ENCODE measurements around the gene RAC2. TPM values are rescaled to one million over a fixed set of nuclear protein-coding genes. Genes with fewer than 3 reads are reported as not detected.

The RAC2 gene
- total and polyA plus RNA-seq, 9 of the 15 experiments (the other 6 are each of a cell fraction or from before 2014, with no cell fraction given), result 22.7 to 103 (median 43.3) TPM

- Histone ChIP-seq H4K20me1 (replicated peaks; ENCODE audit: control insufficient read depth, insufficient read depth, low read length) (no peaks in the 10 kb centered on the region), H3K9ac (ENCODE audit: insufficient read depth in 1 of 2, low read depth in 2 of 2, low read length in 2 of 2) (peak overlapping the region in 1 of 2 experiments; percentile 35; a peak in 1 of 4 replicates), H3K9me1 (ENCODE audit: control insufficient read depth, insufficient read depth, low read length) (no peaks in the 10 kb centered on the region), H3K79me2 (ENCODE audit: control insufficient read depth, insufficient read depth, low read length) (no peaks in the 10 kb centered on the region), H3K4me3 (no peak overlapping the region), H3K9me3 (replicated peaks; ENCODE audit: control insufficient read depth, insufficient read depth, low read depth, low read length) (no peaks in the 10 kb centered on the region), H3K4me2 (ENCODE audit: insufficient read depth, low read length) (no peak overlapping the region), H3K36me3 (ENCODE audit: control insufficient read depth, insufficient read depth, low read length) (no peaks in the 10 kb centered on the region), H3K27ac (ENCODE audit: extremely low read depth, low read depth, low read length) (no peak overlapping the region), H3K4me1 (replicated peaks in 1 of 2; ENCODE audit: control insufficient read depth in 2 of 2, insufficient read depth in 2 of 2, low read length in 2 of 2) (peaks cover 0 to 21% of the 10 kb centered on the region in 2 experiments; a peak in 2 of 5 replicates), H2AFZ (ENCODE audit: low read depth, low read length) (peak overlapping the region; percentile 22; the same call in 1 of the 2 replicates), H3K27me3 (ENCODE audit: control insufficient read depth in 2 of 2, insufficient read depth in 2 of 2, low read length in 2 of 2) (peaks cover 9 to 43% of the 10 kb centered on the region in 2 experiments; a peak in 4 of 5 replicates)
- intact Hi-C loops (cut with micrococcal nuclease), result no loop called here
- no peak for ATAC-seq
- 5% methylated on average over 3 of the region's 5 CpGs for WGBS (ENCODE audit: insufficient coverage, low coverage, missing lambda C conversion rate)
- TF ChIP-seq DDX20 (tag; IDR thresholded peaks at IDR 0.05; ENCODE audit: low read depth), result no peak
- no peak for TF ChIP-seq ATF6 (CRISPR knock-in tag; IDR thresholded peaks at IDR 0.05)
- no peak for TF ChIP-seq YBX1 (IDR thresholded peaks at IDR 0.05)
- TF ChIP-seq TCF7L2 (IDR thresholded peaks at IDR 0.05; ENCODE audit: low read depth, low read length), result no peak
- no peak for TF ChIP-seq THAP7 (CRISPR knock-in tag; IDR thresholded peaks at IDR 0.05)
- no peak for TF ChIP-seq ARID1B (IDR thresholded peaks at IDR 0.05)
- no peak for TF ChIP-seq MTA1 (IDR thresholded peaks at IDR 0.05; ENCODE audit: borderline replicate concordance)
- ChIA-PET CTCF (ENCODE audit: low intra/inter-chr PET ratio) (no interaction called here), POLR2A (interaction anchor here (1.0 kb wide), 1 partner anchor 39 kb away, joined by 3 read pairs; no protein-coding TSS in a partner anchor)
- BruUV-seq (replicated peaks), result no TSS peak
- no peak for FAIRE-seq
- no peak for DNase-seq (ENCODE audit: extremely low read depth in 1 of 4, low spot score in 3 of 4)
- in situ Hi-C loops (cut with MboI), result no loop called here
Observed at GRCh38 chr22:37177221-37177620, 66.8 kb downstream of the RAC2 start.

All from K562 (cell line).